OCI-LY7 (cell line): ENCODE results near the gene CPSF6.
"Not testable (repeated sequence)": the region's sequence is repeated elsewhere in the genome, so short reads cannot be mapped to it uniquely, and the experiment has no call there.

Experiments used
- EZH2phosphoT487 ChIP-seq: fragments of 200-600 bp; sonication (generic); IDR thresholded peaks from 2 replicates; pipeline ENCODE4 v1.6.1; 2018; ENCODE audit warnings: low read depth, borderline replicate concordance, mild to moderate bottlenecking, mixed run types, antibody characterized with exemption, low read length, moderate library complexity, mixed read lengths
- TF ChIP-seq, protein P1 (sequence below): fragments of 200-600 bp; sonication (generic); conservative IDR thresholded peaks from 2 replicates; pipeline ENCODE4 v1.5.1; 2014; ENCODE audit warnings: mild to moderate bottlenecking, antibody characterized with exemption, low read length, moderate library complexity, mixed read lengths

- TF ChIP-seq, protein P1, sequence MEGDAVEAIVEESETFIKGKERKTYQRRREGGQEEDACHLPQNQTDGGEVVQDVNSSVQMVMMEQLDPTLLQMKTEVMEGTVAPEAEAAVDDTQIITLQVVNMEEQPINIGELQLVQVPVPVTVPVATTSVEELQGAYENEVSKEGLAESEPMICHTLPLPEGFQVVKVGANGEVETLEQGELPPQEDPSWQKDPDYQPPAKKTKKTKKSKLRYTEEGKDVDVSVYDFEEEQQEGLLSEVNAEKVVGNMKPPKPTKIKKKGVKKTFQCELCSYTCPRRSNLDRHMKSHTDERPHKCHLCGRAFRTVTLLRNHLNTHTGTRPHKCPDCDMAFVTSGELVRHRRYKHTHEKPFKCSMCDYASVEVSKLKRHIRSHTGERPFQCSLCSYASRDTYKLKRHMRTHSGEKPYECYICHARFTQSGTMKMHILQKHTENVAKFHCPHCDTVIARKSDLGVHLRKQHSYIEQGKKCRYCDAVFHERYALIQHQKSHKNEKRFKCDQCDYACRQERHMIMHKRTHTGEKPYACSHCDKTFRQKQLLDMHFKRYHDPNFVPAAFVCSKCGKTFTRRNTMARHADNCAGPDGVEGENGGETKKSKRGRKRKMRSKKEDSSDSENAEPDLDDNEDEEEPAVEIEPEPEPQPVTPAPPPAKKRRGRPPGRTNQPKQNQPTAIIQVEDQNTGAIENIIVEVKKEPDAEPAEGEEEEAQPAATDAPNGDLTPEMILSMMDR, result not testable (repeated sequence)
- TF ChIP-seq EZH2phosphoT487, result not testable (repeated sequence)
These were observed 77.9 kb downstream of the CPSF6 start for GRCh38 chr12:69317233-69317632.
